ENCODE measurements around the gene FOXRED2. TPM values are rescaled to one million over a fixed set of nuclear protein-coding genes. Genes with fewer than 3 reads are reported as not detected.

Gene FOXRED2
- total and polyA plus RNA-seq, 2 of the 8 experiments (the other 6 are each of a cell fraction or from before 2014, with no cell fraction given): 11.5 to 27.8 TPM

DNA sequence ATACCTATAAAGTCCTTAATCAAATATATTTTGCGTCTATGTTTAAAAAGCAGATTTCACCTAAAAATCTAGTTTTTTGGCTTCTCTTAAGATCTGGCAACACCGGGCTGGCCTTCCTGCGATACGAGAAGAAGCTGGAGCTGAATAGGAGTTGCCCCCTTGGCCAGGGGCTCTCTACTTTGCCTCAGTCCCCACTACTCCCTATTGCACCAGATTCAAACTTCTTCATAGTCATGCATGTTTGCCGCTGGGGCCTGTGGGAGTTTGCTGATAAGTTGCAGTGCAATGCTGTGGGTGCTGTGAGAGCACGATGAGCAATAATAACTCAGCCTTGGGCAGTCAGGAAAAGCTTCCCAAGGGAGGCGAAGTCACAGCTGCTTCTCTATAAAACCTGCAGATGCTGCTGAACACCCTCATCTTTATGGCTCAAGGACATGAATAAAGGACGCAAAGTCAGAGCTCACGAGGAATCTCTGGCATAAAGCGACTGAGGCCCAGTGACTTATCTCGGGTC is 37.3 kb upstream of the FOXRED2 start:
- Histone ChIP-seq H3K4me3 (ENCODE audit: extremely low read depth in 1 of 4, insufficient read depth in 2 of 4, low read depth in 3 of 4, low read length in 4 of 4) (no peak overlapping the region), H4K5ac (ENCODE audit: insufficient read length, low read depth, low read length) (no peak overlapping the region), H2BK120ac (replicated peaks; ENCODE audit: low read depth, low read length) (no peak overlapping the region), H2BK15ac (ENCODE audit: low read length) (no peak overlapping the region), H3K4me1 (replicated peaks in 1 of 4; ENCODE audit: control insufficient read depth in 3 of 4, insufficient read depth in 4 of 4, low read length in 3 of 4) (peaks cover 0 to 11% (median 3%) of the 10 kb centered on the region in 4 experiments; a peak in 4 of 7 replicates), H4K20me1 (replicated peaks in 1 of 2; ENCODE audit: control insufficient read depth in 1 of 2, insufficient read depth in 2 of 2, low read length in 2 of 2) (no peaks in the 10 kb centered on the region), H3K56ac (replicated peaks; ENCODE audit: insufficient read length, low read depth, low read length) (no peak overlapping the region), H4K91ac (replicated peaks; ENCODE audit: insufficient read length, low read length) (no peak overlapping the region), H3K79me2 (ENCODE audit: control insufficient read depth in 1 of 2, insufficient read depth in 2 of 2, low read length in 2 of 2) (no peaks in the 10 kb centered on the region), H3K9me3 (ENCODE audit: insufficient read depth in 2 of 2, low read depth in 1 of 2, low read length in 1 of 2) (no peaks in the 10 kb centered on the region), H3K27ac (ENCODE audit: low read depth, low read length) (no peak overlapping the region), H3K23ac (ENCODE audit: insufficient read length) (no peak overlapping the region), H3K4ac (replicated peaks; ENCODE audit: insufficient read length, low read depth, low read length) (no peak overlapping the region), H3K18ac (ENCODE audit: extremely low read depth, low read length) (no peak overlapping the region), H3K14ac (ENCODE audit: insufficient read length) (no peak overlapping the region), H2AK5ac (ENCODE audit: low read depth, low read length) (no peak overlapping the region), H2BK20ac (ENCODE audit: low read length) (no peak overlapping the region), H2BK12ac (ENCODE audit: low read depth, low read length) (no peak overlapping the region), H3K23me2 (ENCODE audit: low read depth, low read length) (no peaks in the 10 kb centered on the region), H3K27me3 (replicated peaks in 1 of 4; ENCODE audit: control insufficient read depth in 3 of 4, extremely low read depth in 1 of 4, insufficient read depth in 3 of 4, low read length in 3 of 4) (no peaks in the 10 kb centered on the region; a peak in 2 of 7 replicates), H2AFZ (ENCODE audit: low read length) (no peak overlapping the region), H3K79me1 (ENCODE audit: low read depth, low read length) (no peaks in the 10 kb centered on the region), H3K9ac (replicated peaks in 1 of 4; ENCODE audit: extremely low read depth in 1 of 4, low read depth in 3 of 4, low read length in 3 of 4) (no peak overlapping the region), H2BK5ac (ENCODE audit: low read depth, low read length) (no peak overlapping the region), H4K8ac (ENCODE audit: extremely low read depth, insufficient read depth, low read length) (no peak overlapping the region), H3K36me3 (ENCODE audit: control insufficient read depth in 2 of 4, insufficient read depth in 4 of 4, low read length in 3 of 4) (no peaks in the 10 kb centered on the region), H3K4me2 (ENCODE audit: insufficient read depth in 1 of 2, low read depth in 2 of 2, low read length in 2 of 2) (no peak overlapping the region)
- POLR2A ChIA-PET (ENCODE audit: partially characterized antibody): interaction anchor here (0.7 kb wide), 1 partner anchor 33 kb away, joined by 3 read pairs; no protein-coding TSS in a partner anchor
- 90% methylated on average over 11 of the region's 11 CpGs; no CpG with 5 or more reads in 1 of the 2 experiments for WGBS, 2 experiments (ENCODE audit: extremely low coverage in 1 of 2, insufficient coverage in 1 of 2, insufficient read length in 1 of 2, insufficient replicate concordance in 2 of 2, low coverage in 1 of 2, low lambda C conversion rate in 2 of 2, missing lambda C conversion rate in 1 of 2)
- TF ChIP-seq CEBPB (IDR thresholded peaks at IDR 0.05; ENCODE audit: low read depth, low read length) (no peak), TBP (IDR thresholded peaks at IDR 0.05; ENCODE audit: low read depth, low read length) (no peak), SIRT6 (IDR thresholded peaks at IDR 0.05; ENCODE audit: low read length) (no peak), BACH1 (IDR thresholded peaks at IDR 0.05; ENCODE audit: low read length) (no peak), ASH2L (IDR thresholded peaks at IDR 0.05; ENCODE audit: low read length) (no peak), TEAD4 (IDR thresholded peaks at IDR 0.05; ENCODE audit: low read depth, low read length) (no peak), SIN3A (conservative IDR thresholded peaks at IDR 0.05 in 1 of 2, IDR thresholded peaks at IDR 0.05 in 1 of 2; ENCODE audit: low read depth in 1 of 2, low read length in 2 of 2) (no peak), CHD1 (IDR thresholded peaks at IDR 0.05; ENCODE audit: low read depth, low read length) (no peak), ZNF274 (IDR thresholded peaks at IDR 0.05; ENCODE audit: borderline replicate concordance, extremely low read depth, low read length) (no peak), CBX8 (IDR thresholded peaks at IDR 0.05; ENCODE audit: borderline replicate concordance, low read depth, low read length) (no peak)
- TF ChIP-seq, protein P1, sequence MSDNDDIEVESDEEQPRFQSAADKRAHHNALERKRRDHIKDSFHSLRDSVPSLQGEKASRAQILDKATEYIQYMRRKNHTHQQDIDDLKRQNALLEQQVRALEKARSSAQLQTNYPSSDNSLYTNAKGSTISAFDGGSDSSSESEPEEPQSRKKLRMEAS (IDR thresholded peaks at IDR 0.05): no peak
- FAIRE-seq: no peak
- DNase-seq (ENCODE audit: low read depth in 1 of 2, low spot score in 2 of 2): no peak
- CTCF ChIA-PET (ENCODE audit: partially characterized antibody): interaction anchor here (1.0 to 5.4 kb wide), 7 partner anchors 33 to 313 kb away, joined by 3 to 43 read pairs (median 3); no protein-coding TSS in a partner anchor
